CD4-positive, alpha-beta T cell treated with Interleukin-2 at 100 ng/mL for 4 hours (primary cell): ENCODE measurements around the gene MTX1.
"Not testable (repeated sequence)": the region's sequence is repeated elsewhere in the genome, so short reads cannot be mapped to it uniquely, and the experiment has no call there.

ENCODE experiments used
- DNase-seq: peaks from one replicate; pipeline ENCODE4 v3.0.0-alpha.2; 2020; ENCODE audit warnings: low spot score

Gene MTX1

GRCh38 chr1:155189926-155190325 lies 18.6 kb upstream of the MTX1 start:
- not testable (repeated sequence) for DNase-seq

DNA sequence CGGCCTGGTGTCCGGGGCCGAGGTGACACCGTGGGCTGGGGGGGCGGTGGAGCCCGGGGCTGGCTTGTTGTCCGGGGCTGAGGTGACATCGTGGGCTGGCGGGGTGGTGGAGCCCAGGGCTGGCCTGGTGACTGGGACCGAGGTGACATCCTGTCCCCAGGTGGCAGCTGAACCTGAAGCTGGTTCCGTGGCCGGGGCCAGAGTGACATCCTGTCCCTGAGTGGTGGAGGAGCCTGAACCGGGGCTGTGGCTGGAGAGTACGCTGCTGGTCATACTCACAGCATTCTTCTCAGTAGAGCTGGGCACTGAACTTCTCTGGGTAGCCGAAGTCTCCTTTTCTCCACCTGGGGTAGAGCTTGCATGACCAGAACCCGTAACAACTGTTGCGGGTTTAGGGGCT lies 16.6 kb upstream of the MTX1 start:
- DNase-seq: no peak

- peak; percentile 53 for DNase-seq
These were observed 15.9 kb upstream of the MTX1 start for GRCh38 chr1:155192346-155193274.

- DNase-seq: peak; percentile 78
These were observed 15.1 kb upstream of the MTX1 start for GRCh38 chr1:155193275-155193990.

DNA sequence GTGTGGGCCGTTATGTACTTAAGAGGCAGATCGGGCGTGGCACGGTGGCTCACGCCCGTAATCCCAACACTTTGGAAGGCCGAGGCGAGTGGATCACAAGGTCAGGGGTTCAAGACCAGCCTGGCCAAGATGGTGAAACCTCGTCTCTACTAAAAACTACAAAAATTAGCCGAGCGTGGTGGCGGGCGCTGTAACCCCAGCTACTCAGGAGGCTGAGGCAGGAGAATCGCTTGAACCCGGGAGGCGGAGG lies 14.6 kb upstream of the MTX1 start:
- DNase-seq: not testable (repeated sequence)

- DNase-seq: no peak
These were observed 13.0 kb upstream of the MTX1 start for GRCh38 chr1:155195201-155196102.

DNA sequence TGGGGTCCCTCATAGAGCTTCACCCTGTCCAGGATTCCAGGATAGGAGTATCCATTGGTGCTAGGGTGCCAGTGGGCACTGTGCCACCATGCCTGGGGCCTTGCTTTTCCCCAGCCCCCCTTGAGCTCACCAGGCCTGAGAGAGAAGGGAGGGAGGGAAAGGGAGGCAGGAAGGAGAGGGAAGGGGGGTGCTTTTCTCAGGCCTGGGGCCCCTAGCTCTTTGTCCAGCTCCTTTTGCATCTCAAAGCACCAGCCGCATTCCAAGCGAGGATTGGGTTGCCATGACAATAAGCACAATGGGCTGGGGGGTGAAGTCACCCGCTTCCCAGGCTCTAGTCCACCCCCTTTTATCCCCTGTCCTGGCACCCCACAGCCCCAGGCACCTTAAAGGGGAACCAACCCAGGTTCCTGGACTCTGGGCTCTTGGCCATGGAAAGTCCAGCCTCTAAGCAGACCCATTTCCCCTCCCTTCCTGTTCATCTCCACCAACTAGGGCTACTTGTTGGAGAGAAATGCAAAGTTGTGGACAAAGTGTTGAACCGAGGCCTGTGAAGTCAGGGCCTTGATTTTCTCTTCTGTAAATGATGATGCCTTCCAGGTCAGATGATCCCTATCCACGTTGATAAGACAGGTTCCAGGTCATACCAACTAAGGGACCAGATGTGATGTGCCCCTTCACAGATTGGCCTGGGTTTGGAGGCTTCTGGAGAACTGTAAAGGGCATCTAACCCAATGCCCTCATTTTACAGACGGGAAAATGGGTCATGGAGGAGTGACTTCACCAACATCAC lies 12.2 kb upstream of the MTX1 start:
- no peak for DNase-seq

DNA sequence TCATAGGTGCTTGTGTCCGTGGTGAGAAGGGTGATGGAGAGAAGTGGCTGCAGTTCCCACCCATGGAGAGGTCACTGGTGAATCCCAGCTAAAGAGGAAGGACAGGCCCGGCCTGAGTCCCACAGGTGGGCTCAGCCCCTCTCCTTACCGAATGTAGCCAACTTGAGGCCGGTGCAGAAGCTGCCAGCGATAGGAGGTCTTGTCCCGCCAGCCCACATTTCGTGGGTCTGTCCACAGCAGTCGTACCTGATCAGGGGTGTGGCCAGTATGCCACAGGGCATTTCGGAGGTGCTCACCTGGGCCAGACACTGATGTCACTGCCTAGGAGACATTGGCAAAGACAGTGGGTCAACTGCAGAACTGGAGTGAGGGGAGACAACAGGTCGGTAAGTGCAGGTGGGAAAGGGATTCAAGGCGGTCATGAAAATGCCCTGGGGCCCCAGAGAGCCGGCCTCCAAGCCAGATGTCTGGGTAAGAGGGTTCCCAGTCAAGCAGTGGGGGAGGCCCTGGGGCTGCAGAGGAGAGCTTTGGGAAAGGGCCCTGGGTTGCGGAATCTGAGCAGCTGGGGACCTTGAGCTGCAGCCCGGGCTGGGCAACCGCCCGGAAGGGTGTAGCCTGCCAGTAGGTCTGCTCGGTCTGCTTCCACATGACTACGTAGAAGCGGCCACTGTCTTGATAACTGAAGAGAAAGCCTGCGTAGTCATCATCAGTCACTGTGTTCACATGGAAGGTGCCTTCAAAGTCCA lies 11.4 kb upstream of the MTX1 start:
- DNase-seq: no peak

GRCh38 chr1:155197901-155198546 lies 10.5 kb upstream of the MTX1 start:
- DNase-seq: no peak

DNA sequence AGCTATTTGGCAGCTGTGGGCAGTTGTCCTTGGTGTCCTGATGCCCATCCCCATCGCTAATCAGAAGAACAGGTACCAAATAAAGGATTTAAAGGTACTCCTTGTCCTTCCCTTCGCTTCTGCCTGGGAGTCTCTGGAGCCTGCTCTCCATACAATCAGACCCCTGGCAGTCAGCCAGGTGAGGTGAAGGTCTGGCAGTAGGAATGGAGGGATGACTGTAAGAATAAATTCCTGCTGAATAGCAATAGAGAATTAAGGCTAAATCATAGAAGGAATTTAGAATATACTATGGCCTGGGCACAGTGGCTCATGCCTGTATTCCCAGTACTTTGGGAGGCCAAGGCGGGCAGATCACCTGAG lies 10.0 kb upstream of the MTX1 start:
- DNase-seq: no peak

DNA sequence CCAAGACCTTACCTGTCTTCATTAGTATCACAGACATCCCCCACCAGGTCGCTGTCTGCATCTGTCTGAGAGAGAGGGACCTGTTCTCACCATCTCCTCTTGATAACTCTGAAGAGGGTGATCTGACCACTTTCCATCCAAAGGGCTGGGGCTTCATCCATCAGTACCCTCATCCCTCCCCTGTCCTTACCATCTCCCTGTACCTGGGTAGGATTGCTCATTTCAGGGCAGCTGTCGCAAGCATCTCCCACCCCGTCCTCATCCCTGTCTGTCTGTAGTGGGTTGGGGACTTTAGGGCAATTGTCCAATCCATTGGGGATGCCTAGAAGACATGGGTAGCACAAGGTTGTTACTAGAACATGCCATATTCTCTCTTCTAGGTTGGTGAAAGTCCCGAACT lies 8.7 kb upstream of the MTX1 start:
- no peak for DNase-seq

- no peak for DNase-seq
These were observed 7.6 kb upstream of the MTX1 start for GRCh38 chr1:155200920-155201319.

DNA sequence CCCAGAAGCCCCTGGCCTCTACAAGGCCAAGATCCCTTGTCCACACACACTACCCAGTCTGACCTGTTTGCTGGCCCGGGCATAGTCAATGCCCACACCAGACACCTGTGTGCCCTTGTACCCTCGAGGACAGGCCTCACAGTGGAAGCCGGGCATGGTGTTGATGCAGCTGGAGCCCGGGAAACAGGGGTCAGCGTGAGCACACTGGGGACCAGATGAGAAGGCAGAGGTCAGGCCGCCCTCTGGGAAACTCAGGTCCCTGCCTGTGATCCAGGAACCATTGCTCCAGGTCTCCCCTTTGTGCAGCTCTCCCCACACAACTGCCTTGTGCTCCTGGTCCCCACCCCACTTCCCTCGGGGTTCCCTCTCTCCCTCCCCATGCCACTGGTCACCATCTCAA lies 6.3 kb upstream of the MTX1 start:
- DNase-seq: no peak

- DNase-seq: no peak
These were observed 5.6 kb upstream of the MTX1 start for GRCh38 chr1:155202731-155203515.

DNA sequence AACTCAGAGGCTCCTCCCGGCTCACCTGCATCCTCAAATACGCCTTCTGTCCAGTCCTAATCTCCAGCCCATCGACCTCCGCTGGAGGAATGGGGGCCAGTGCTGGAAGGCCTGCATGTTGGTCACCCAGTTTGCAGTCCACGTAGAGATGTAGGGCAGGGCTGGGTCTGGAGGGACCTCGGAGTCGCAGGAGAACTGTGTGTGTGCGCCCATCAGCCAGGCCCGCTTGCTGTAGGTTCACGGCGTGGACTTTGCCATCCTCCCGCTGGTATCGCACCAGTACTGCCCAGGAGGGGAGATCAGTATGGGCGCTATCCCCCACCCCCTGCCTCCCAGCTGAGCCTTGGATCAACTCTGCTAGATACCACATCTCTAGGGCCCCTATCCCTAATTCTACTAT lies 3.5 kb upstream of the MTX1 start:
- DNase-seq: no peak

DNA sequence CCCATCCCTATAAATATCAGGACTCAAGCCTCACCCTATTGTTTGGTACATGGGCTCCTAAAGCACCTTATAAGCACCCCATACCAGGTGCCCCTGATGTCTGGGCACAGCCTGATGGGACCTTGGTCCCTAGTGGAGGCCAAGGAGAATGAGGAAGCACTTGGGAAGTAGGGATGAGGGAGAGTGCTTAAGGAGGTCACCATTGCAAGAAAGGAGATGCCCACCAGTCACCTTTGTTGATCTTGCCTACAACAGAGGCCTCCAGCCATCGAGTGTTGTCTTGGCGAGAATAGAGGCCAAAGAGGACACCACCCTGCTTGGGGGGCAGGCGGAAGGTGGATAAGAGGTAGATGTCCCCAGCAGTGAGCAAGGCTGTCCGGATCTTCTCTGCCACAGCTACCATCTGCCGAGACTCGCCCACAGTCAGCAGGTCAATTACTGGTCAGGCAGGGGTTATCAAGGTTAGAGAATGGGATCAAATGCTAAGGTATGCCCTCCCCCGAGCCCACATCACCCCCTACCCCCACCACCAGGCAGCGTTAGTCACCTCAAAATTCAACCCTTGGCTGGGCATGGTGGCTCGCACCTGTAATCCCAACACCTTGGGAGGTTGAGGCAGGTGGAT lies 2.4 kb upstream of the MTX1 start:
- no peak for DNase-seq

DNA sequence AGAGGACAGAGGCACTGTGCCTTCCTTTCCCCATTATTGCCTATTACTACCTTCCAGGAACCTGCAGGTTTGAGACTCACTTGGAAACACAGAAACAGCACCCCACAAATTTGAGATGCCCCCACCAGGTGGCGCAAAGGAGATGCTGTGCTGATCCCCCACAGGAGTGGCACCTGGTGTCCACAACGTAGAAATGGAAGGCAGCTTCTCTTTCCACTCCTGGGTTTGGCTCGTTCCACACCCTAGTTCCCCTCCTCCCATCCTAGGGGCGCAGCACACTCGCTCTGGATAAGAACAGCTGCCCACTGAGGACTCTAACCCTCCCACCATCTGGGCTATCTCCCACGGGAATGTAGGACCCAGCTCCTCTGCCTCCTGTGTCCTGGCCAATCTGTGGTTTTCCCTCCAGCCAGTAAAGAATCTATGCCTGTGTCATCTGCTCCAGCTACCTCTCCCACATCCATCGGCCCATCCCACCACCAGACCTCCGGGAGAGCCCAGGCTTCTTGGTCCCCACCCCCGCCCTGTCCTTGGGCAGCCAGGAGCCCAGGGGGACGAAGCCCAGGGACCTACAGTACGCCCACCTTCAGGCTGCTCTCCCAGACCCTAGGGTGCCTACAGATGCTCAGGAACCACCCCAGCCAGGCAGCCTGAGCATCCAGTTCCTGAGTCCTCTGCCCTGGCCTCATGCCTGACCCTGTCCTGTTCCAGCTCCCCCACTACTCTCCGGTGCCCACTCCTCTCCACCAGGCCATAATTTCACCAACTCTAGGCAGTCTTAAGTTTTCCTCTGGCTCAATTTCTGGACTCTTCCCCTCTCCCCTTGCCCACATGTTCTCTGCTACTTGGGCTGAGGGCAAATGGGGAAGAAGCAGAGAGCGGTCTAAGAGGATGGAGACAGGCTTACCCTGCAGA lies 1.3 kb upstream of the MTX1 start:
- DNase-seq: peak; percentile 95

- no peak for DNase-seq
These were observed 522 bp upstream of the MTX1 start, which contains the start of gene THBS3 for GRCh38 chr1:155207806-155208540. Gene THBS3, minus strand, starts transcription at chr1:155207897. Its CDS starts 21 bp downstream, at chr1:155207876.
